Fibroblast of skin of left biceps (primary cell): ENCODE measurements around the gene STMN3.

Experiments used
- DNase-seq, 2 experiments: peaks; one replicate each; pipeline ENCODE4 v3.0.0-alpha.2; 2013; ENCODE audit warnings: low read depth in 2 of 2

The STMN3 gene

GRCh38 chr20:63653041-63653973 is at the start of gene STMN3:
TSS of gene STMN3 (minus strand) at chr20:63653424. CDS start at chr20:63653345, 79 bp downstream.
- DNase-seq, result peak; percentile 74 to 82

DNA sequence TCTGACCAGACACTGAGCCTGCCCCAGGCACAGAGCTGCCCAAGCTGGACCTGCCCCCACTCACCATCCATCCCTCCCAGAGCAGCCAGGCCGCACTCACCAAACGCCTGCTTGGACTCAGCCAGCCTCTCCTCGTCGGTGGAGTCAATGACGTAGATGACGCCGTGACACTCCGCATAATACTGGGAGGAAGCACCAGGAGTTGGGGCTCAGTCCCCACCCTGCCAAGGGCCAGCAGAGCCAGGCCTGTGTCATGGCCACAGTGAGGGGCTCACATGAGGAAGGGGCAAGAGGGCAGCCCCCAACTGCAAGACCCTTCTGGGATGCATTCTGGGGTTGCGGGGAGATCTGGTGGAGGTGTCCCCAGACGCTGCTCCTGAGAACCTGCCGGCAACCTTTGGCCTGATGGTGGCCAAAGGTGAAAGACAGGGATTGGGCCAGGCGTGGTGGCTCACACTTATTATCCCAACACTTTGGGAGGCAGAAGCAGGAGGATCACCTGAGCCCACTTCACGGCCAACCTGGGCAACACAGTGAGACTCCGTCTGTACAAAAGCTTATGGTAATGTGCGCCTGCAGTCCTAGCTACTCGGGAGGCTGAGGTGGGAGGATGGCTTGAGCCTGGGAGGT is 48.9 kb upstream of the STMN3 start:
- no peak for DNase-seq

DNA sequence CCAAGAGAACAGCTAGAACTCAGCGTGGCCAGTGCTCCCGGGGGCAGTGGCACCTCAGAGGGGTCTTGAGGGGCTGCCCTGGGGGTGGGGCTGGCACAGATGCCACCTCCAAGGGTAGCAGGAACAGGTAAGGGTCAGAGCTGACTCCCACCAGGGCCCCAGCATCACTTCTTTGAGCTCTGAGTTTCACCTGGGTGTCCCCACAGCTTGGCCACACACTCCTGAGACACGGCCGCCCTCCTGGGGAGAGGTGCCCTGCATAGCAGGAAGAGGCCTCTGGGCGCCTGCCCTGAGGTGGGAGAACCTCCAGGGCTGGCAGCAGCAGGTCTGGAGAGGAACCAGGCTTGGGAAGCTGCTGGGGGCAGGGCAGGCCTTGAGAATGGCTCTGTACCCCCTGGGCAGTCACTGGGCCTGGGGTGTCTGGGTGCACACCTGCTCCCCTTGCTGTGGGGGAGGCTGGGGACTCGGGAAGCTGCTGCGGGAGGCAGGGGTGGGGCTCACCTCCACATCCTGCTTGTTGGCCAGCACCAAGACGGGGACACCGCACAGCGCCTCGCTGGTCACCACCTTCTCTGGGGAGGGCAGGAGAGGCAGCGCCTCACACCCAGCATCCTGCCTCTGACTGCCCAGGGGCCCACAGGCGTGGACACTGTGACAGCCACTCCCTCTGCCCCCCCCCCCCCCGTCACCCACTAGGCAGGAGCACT is 48.3 kb upstream of the STMN3 start:
- DNase-seq, result no peak

DNA sequence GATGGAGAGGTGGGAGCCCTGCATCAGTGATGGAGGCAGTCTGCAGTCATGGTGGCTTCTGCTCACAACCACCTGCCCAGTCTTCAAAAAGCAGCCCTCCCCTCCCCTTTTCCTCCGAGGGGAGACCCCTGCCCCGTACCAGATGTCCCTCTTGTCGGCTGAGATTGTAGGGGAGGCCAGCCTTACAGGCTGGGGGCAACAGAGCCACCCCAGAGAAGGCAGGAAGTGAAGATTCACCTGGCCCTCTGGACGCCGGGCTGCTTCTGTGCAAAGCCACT is 47.8 kb upstream of the STMN3 start:
- no peak for DNase-seq

- no peak for DNase-seq
Observed at GRCh38 chr20:63700199-63701050, 47.2 kb upstream of the STMN3 start.

DNA sequence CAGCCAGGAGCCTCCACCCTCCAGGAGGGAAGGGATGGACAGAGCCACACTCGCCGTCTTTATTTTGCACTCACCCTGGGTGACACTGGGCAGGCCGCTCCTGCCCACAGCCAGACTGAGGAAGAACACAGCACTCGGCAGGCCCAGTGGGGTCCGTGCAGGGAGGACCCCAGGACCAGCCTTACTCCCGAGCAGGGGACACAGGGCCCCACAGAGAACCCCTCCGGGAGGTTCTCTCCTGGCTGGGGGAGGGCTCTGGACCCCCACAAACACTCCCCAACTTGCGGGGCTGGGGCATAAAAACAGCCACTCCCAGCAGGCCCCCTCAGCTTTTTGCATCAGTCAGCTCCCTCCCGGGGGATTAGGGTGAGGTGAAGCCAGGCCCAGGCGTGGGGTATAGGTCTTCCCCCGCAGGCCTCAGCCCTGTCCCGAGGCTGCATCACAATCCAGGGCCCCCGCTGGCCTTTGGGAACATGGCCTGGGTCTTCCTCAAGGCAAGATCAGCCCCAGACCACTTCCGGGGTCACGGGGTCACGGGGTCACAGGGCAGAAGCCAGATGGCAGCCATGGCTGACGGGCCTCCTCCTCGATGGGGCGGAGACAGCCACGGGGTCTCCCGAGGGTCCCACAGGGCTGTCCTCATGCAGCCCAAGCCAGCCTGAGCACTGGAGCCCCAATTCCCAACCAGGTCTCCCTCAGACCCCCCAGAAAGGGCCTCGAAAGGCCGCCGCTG is 46.4 kb upstream of the STMN3 start:
- no peak for DNase-seq

GRCh38 chr20:63698739-63699465 is 45.7 kb upstream of the STMN3 start:
- peak; percentile 40 to 55 for DNase-seq

DNA sequence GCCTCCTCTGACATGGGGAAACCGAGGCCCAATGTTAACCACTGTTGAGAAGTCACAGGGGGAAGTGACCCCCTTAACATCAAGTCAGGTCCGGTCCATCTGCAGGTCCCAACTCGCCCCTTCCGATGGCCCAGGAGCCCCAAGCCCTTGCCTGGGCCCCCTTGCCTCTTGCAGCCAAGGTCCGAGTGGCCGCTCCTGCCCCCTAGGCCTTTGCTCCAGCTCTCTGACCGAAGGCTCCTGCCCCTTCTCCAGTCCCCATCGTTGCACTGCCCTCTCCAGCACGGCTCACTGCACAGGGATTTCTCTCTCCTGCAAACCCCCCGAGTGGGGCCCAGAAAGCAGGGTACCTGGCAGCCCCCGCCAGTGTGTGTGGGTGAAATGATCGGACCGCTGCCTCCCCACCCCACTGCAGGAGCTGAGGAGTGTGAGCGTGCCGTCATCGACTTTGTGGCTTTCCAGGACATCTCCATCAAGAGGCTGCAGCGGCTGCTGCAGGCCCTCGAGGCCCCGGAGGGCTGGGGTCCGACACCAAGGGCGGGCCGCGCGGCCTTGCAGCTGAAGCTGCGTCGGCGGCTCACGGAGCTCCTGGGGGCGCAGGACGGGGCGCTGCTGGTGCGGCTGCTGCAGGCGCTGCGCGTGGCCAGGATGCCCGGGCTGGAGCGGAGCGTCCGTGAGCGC is 44.8 kb upstream of the STMN3 start:
- no peak for DNase-seq

DNA sequence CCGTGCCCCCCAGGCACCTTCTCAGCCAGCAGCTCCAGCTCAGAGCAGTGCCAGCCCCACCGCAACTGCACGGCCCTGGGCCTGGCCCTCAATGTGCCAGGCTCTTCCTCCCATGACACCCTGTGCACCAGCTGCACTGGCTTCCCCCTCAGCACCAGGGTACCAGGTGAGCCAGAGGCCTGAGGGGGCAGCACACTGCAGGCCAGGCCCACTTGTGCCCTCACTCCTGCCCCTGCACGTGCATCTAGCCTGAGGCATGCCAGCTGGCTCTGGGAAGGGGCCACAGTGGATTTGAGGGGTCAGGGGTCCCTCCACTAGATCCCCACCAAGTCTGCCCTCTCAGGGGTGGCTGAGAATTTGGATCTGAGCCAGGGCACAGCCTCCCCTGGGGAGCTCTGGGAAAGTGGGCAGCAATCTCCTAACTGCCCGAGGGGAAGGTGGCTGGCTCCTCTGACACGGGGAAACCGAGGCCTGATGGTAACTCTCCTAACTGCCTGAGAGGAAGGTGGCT is 44.2 kb upstream of the STMN3 start:
- DNase-seq, result no peak

DNA sequence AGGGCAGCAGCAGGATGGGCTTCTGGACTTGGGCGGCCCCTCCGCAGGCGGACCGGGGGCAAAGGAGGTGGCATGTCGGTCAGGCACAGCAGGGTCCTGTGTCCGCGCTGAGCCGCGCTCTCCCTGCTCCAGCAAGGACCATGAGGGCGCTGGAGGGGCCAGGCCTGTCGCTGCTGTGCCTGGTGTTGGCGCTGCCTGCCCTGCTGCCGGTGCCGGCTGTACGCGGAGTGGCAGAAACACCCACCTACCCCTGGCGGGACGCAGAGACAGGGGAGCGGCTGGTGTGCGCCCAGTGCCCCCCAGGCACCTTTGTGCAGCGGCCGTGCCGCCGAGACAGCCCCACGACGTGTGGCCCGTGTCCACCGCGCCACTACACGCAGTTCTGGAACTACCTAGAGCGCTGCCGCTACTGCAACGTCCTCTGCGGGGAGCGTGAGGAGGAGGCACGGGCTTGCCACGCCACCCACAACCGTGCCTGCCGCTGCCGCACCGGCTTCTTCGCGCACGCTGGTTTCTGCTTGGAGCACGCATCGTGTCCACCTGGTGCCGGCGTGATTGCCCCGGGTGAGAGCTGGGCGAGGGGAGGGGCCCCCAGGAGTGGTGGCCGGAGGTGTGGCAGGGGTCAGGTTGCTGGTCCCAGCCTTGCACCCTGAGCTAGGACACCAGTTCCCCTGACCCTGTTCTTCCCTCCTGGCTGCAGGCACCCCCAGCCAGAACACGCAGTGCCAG is 43.6 kb upstream of the STMN3 start, which contains the start of gene TNFRSF6B:
TSS of gene TNFRSF6B (plus strand) at position 25 of the 729 bp plus-strand sequence. CDS start at position 141, 116 bp downstream.
- no peak for DNase-seq

DNA sequence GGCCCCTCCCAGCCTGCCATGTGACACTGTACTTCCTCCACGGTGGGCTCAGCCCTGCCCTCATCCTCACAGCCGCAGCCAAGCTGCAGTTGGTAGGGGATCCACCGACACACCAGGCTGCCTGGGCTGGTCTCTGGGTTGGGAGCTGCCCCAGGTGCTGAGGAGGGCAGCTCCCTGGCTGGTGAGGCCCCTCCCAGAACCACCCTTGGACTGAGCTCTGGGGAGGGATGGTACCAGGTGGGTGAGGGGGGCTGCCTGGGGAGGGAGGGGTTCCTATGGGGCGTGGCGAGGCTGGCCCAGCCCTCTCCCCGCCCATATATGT is 43.0 kb upstream of the STMN3 start:
- no peak for DNase-seq

DNA sequence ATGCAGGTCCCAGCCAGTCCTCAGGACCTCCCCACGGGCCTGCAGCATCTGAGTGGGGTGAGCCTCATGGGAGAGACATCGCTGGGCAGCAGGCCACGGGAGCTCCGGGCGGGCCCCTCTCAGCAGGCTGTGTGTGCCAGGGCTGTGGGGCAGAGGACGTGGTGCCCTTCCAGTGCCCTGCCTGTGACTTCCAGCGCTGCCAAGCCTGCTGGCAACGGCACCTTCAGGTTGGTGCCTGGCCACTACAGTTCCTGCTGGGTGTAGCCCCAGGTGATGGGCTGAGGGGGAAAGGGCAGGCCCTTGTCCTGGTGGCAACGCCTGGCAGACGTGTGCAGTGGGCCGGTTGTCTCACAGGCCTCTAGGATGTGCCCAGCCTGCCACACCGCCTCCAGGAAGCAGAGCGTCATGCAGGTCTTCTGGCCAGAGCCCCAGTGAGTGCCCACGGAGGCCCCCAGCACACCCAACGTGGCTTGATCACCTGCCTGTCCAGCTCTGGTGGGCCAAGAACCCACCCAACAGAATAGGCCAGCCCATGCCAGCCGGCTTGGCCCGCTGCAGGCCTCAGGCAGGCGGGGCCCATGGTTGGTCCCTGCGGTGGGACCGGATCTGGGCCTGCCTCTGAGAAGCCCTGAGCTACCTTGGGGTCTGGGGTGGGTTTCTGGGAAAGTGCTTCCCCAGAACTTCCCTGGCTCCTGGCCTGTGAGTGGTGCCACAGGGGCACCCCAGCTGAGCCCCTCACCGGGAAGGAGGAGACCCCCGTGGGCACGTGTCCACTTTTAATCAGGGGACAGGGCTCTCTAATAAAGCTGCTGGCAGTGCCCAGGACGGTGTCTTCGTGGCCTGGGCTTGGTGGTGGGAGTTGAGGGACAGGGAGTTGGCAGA is 42.4 kb upstream of the STMN3 start:
- no peak for DNase-seq

GRCh38 chr20:63694584-63695423 is 41.6 kb upstream of the STMN3 start:
- no peak for DNase-seq

GRCh38 chr20:63693733-63694583 is 40.7 kb upstream of the STMN3 start:
- no peak for DNase-seq

- DNase-seq, result no peak
Observed at GRCh38 chr20:63693083-63693732, 40.0 kb upstream of the STMN3 start.
